ENCODE results near the gene PLCB1.

GRCh38 chr20:8895472-8895871 is 763.4 kb downstream of the PLCB1 start:
- TF ChIP-seq CTCF (IDR thresholded peaks at IDR 0.05; ENCODE audit: insufficient read depth, low read depth, low read length) (no peak), EZH2 (IDR thresholded peaks at IDR 0.05; ENCODE audit: insufficient read depth, low read length) (no peak)

All from astrocyte (in vitro differentiated cells and primary cell).